GM12874 (cell line): ENCODE data around the gene ZFAND6.

Experiments used
- TF ChIP-seq, protein P1 (sequence below): IDR thresholded peaks from 2 replicates; pipeline ENCODE4 v1.5.1; 2011; ENCODE audit warnings: low read depth, mild to moderate bottlenecking, control low read depth, low read length, moderate library complexity; ENCODE audit not compliant: insufficient read depth

ZFAND6 gene

GRCh38 chr15:80155001-80155377 is 95.5 kb downstream of the ZFAND6 start:
- TF ChIP-seq, protein P1, sequence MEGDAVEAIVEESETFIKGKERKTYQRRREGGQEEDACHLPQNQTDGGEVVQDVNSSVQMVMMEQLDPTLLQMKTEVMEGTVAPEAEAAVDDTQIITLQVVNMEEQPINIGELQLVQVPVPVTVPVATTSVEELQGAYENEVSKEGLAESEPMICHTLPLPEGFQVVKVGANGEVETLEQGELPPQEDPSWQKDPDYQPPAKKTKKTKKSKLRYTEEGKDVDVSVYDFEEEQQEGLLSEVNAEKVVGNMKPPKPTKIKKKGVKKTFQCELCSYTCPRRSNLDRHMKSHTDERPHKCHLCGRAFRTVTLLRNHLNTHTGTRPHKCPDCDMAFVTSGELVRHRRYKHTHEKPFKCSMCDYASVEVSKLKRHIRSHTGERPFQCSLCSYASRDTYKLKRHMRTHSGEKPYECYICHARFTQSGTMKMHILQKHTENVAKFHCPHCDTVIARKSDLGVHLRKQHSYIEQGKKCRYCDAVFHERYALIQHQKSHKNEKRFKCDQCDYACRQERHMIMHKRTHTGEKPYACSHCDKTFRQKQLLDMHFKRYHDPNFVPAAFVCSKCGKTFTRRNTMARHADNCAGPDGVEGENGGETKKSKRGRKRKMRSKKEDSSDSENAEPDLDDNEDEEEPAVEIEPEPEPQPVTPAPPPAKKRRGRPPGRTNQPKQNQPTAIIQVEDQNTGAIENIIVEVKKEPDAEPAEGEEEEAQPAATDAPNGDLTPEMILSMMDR: no peak

- TF ChIP-seq, protein P1: no peak
These were observed 96.8 kb downstream of the ZFAND6 start for GRCh38 chr15:80156176-80156720.

- TF ChIP-seq, protein P1: no peak
These were observed 97.7 kb downstream of the ZFAND6 start for GRCh38 chr15:80157215-80157614.

- TF ChIP-seq, protein P1: no peak
These were observed 99.8 kb downstream of the ZFAND6 start for GRCh38 chr15:80159301-80159700.

- TF ChIP-seq, protein P1: no peak
These were observed 100.5 kb downstream of the ZFAND6 start for GRCh38 chr15:80159811-80160569.

DNA sequence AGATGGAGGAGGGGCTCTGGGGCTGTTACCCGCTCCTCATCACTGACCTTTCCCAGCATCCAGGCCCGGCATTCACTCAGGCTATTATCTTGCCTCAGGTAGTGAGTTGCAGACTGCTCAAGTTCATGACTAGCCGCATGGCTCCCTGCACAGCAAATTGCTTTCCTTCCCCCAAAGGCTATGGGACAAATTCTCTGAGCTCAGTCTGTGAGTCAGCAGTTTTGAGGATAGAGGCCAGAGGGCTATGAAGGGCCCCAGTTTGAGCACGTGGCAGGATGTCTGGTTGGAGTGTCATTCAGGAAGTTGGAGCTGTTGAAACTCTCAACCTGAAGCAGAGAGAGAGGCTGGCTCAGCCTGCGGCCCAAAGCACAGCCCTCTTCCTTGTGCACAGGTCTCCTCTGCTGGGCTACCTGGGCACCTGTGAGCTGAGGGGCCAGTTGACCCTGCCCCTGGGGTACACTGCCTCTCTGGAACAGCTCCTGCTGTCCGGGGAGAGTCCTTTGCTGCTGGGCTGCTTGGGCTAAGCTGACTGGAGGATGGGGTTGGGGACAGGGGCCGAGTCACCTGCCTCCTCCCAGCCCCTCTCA is 101.2 kb downstream of the ZFAND6 start:
- TF ChIP-seq, protein P1: no peak

- TF ChIP-seq, protein P1: no peak
These were observed 102.1 kb downstream of the ZFAND6 start for GRCh38 chr15:80161468-80162016.
